ENCODE data around the gene ZDHHC24. TPM values are rescaled to one million over a fixed set of nuclear protein-coding genes. Genes with fewer than 3 reads are reported as not detected.
A peak's percentile ranks its signal among the peaks of the same experiment; 100 is the strongest.

Gene ZDHHC24
- polyA plus RNA-seq, 1 donor from 2014 or later, result 15.9 TPM

DNA sequence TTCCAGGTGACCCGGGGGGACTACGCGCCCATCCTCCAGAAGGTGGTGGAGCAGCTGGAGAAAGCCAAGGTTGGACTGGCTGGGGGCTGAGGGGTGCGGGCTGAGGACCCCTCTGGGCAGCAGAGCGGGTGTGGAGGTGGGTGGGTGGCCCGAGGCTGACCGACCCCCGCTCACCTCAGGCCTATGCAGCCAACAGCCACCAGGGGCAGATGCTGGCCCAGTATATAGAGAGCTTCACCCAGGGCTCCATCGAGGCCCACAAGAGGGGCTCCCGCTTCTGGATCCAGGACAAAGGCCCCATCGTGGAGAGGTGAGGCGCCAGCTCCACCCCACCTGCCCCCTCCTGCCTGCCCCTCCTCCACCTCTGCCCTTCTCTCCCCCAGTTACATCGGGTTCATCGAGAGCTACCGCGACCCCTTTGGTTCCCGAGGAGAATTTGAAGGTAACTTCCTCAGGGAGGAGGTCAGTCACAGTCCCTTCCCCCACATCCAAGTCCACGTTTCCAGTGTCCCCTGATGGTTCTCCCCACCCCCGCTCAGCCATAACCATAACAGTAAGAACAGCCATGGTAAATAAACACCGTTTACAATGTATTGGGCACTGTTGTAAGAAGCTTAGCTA, 54.4 kb downstream of the ZDHHC24 start:
- H3K9ac ChIP-seq (ENCODE audit: low read length), result no peak overlapping the region
- H2AFZ ChIP-seq (ENCODE audit: low read depth, low read length), result no peak overlapping the region
- no peak overlapping the region for H3K27ac ChIP-seq (ENCODE audit: low read length)
- TF ChIP-seq RAD21 (conservative IDR thresholded peaks at IDR 0.05) (no peak), MXI1 (conservative IDR thresholded peaks at IDR 0.05; ENCODE audit: poor library complexity, severe bottlenecking) (no peak), EZH2 (IDR thresholded peaks at IDR 0.05; ENCODE audit: borderline replicate concordance, insufficient read depth, low read length, poor library complexity, severe bottlenecking) (no peak), EP300 (conservative IDR thresholded peaks at IDR 0.05; ENCODE audit: poor library complexity, severe bottlenecking) (no peak)
- TF ChIP-seq, protein P1, sequence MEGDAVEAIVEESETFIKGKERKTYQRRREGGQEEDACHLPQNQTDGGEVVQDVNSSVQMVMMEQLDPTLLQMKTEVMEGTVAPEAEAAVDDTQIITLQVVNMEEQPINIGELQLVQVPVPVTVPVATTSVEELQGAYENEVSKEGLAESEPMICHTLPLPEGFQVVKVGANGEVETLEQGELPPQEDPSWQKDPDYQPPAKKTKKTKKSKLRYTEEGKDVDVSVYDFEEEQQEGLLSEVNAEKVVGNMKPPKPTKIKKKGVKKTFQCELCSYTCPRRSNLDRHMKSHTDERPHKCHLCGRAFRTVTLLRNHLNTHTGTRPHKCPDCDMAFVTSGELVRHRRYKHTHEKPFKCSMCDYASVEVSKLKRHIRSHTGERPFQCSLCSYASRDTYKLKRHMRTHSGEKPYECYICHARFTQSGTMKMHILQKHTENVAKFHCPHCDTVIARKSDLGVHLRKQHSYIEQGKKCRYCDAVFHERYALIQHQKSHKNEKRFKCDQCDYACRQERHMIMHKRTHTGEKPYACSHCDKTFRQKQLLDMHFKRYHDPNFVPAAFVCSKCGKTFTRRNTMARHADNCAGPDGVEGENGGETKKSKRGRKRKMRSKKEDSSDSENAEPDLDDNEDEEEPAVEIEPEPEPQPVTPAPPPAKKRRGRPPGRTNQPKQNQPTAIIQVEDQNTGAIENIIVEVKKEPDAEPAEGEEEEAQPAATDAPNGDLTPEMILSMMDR (IDR thresholded peaks at IDR 0.05; ENCODE audit: poor library complexity, severe bottlenecking), result peak; percentile 16
- H3K36me3 ChIP-seq (ENCODE audit: insufficient read depth, low read length), result no peaks in the 10 kb centered on the region
- no peaks in the 10 kb centered on the region for H3K9me3 ChIP-seq (ENCODE audit: low read length)
- H3K4me3 ChIP-seq (ENCODE audit: low read length), result no peak overlapping the region
- H3F3A ChIP-seq (ENCODE audit: insufficient read depth, low read length, poor library complexity, severe bottlenecking), result no peaks in the 10 kb centered on the region
- H3K79me2 ChIP-seq (replicated peaks; ENCODE audit: insufficient read depth, low read length), result no peaks in the 10 kb centered on the region
- H3K9me2 ChIP-seq (ENCODE audit: insufficient read depth, low read length), result no peaks in the 10 kb centered on the region
- H3K4me2 ChIP-seq (ENCODE audit: low read length), result no peak overlapping the region
- H4K20me1 ChIP-seq (ENCODE audit: insufficient read depth), result no peaks in the 10 kb centered on the region
- H3K27me3 ChIP-seq (ENCODE audit: insufficient read depth, low read depth, low read length), result no peaks in the 10 kb centered on the region

DNA sequence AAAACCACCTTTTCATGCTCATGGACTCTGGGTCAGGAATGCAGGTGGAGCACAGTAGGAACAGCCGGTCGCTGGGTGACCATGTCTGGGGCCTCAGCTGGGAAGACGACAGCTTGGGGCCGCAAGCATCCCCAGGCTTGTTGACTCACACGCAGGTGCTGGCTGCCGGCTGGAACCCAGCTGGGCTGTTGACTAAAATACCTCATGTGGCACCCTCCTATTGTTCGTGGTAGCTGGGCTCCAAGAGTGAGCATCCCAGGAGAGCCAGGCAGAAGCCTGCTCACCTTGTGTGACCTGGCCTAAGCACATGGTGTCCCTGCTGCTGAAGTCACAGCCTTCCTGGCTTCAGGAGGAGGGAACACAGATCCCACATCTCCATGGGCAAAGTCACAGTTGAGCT, 56.2 kb downstream of the ZDHHC24 start:
- H2AFZ ChIP-seq (ENCODE audit: low read depth, low read length), result no peak overlapping the region
- H3K9ac ChIP-seq (ENCODE audit: low read length), result no peak overlapping the region
- no peaks in the 10 kb centered on the region for H3K27me3 ChIP-seq (ENCODE audit: insufficient read depth, low read depth, low read length)
- no peaks in the 10 kb centered on the region for H3K9me3 ChIP-seq (ENCODE audit: low read length)
- H3K4me3 ChIP-seq (ENCODE audit: low read length), result no peak overlapping the region
- H3F3A ChIP-seq (ENCODE audit: insufficient read depth, low read length, poor library complexity, severe bottlenecking), result no peaks in the 10 kb centered on the region
- H4K20me1 ChIP-seq (ENCODE audit: insufficient read depth), result no peaks in the 10 kb centered on the region
- H3K79me2 ChIP-seq (replicated peaks; ENCODE audit: insufficient read depth, low read length), result no peaks in the 10 kb centered on the region
- H3K4me2 ChIP-seq (ENCODE audit: low read length), result no peak overlapping the region
- no peaks in the 10 kb centered on the region for H3K9me2 ChIP-seq (ENCODE audit: insufficient read depth, low read length)
- no peak overlapping the region for H3K27ac ChIP-seq (ENCODE audit: low read length)
- TF ChIP-seq, protein P2, sequence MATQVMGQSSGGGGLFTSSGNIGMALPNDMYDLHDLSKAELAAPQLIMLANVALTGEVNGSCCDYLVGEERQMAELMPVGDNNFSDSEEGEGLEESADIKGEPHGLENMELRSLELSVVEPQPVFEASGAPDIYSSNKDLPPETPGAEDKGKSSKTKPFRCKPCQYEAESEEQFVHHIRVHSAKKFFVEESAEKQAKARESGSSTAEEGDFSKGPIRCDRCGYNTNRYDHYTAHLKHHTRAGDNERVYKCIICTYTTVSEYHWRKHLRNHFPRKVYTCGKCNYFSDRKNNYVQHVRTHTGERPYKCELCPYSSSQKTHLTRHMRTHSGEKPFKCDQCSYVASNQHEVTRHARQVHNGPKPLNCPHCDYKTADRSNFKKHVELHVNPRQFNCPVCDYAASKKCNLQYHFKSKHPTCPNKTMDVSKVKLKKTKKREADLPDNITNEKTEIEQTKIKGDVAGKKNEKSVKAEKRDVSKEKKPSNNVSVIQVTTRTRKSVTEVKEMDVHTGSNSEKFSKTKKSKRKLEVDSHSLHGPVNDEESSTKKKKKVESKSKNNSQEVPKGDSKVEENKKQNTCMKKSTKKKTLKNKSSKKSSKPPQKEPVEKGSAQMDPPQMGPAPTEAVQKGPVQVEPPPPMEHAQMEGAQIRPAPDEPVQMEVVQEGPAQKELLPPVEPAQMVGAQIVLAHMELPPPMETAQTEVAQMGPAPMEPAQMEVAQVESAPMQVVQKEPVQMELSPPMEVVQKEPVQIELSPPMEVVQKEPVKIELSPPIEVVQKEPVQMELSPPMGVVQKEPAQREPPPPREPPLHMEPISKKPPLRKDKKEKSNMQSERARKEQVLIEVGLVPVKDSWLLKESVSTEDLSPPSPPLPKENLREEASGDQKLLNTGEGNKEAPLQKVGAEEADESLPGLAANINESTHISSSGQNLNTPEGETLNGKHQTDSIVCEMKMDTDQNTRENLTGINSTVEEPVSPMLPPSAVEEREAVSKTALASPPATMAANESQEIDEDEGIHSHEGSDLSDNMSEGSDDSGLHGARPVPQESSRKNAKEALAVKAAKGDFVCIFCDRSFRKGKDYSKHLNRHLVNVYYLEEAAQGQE (IDR thresholded peaks at IDR 0.05; ENCODE audit: borderline replicate concordance), result no peak
- H3K36me3 ChIP-seq (ENCODE audit: insufficient read depth, low read length), result no peaks in the 10 kb centered on the region

DNA sequence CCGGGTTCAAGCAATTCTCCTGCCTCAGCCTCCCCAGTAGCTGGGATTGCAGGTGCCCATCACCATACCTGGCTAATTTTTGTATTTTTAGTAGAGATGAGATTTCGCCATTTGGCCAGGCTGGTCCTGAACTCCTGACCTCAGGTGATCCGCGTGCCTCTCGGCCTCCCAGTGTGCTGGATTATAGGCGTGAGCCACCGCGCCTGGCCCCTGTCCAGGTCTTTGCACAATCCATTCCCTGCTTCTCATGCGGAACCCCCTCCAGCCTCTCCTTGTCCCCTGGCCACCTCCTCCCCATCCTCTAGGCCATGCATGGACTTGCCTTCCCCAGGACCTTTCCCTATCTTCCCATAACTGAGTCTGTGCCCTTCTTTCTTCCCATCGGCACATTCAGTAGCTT, 56.9 kb downstream of the ZDHHC24 start:
- TF ChIP-seq, protein P2 (IDR thresholded peaks at IDR 0.05; ENCODE audit: borderline replicate concordance), result no peak
- no peak for TF ChIP-seq MXI1 (conservative IDR thresholded peaks at IDR 0.05; ENCODE audit: poor library complexity, severe bottlenecking)
- TF ChIP-seq EP300 (conservative IDR thresholded peaks at IDR 0.05; ENCODE audit: poor library complexity, severe bottlenecking), result no peak
- no peak for TF ChIP-seq RAD21 (conservative IDR thresholded peaks at IDR 0.05)
- no peak for TF ChIP-seq EZH2 (IDR thresholded peaks at IDR 0.05; ENCODE audit: borderline replicate concordance, insufficient read depth, low read length, poor library complexity, severe bottlenecking)
- no peak for TF ChIP-seq SMC3 (conservative IDR thresholded peaks at IDR 0.05; ENCODE audit: poor library complexity)
- TF ChIP-seq POLR2AphosphoS5 (IDR thresholded peaks at IDR 0.05), result no peak
- TF ChIP-seq, protein P1 (IDR thresholded peaks at IDR 0.05; ENCODE audit: poor library complexity, severe bottlenecking), result no peak
- TF ChIP-seq TAF1 (IDR thresholded peaks at IDR 0.05; ENCODE audit: low read depth), result no peak
- no peaks in the 10 kb centered on the region for H3K36me3 ChIP-seq (ENCODE audit: insufficient read depth, low read length)
- H2AFZ ChIP-seq (ENCODE audit: low read depth, low read length), result no peak overlapping the region
- no peaks in the 10 kb centered on the region for H3K9me2 ChIP-seq (ENCODE audit: insufficient read depth, low read length)
- H4K20me1 ChIP-seq (ENCODE audit: insufficient read depth), result no peaks in the 10 kb centered on the region
- no peak overlapping the region for H3K4me2 ChIP-seq (ENCODE audit: low read length)
- no peaks in the 10 kb centered on the region for H3K79me2 ChIP-seq (replicated peaks; ENCODE audit: insufficient read depth, low read length)
- H3K9ac ChIP-seq (ENCODE audit: low read length), result no peak overlapping the region
- H3K27me3 ChIP-seq (ENCODE audit: insufficient read depth, low read depth, low read length), result no peaks in the 10 kb centered on the region
- no peak overlapping the region for H3K4me3 ChIP-seq (ENCODE audit: low read length)
- no peak overlapping the region for H3K27ac ChIP-seq (ENCODE audit: low read length)
- no peaks in the 10 kb centered on the region for H3K9me3 ChIP-seq (ENCODE audit: low read length)
- no peaks in the 10 kb centered on the region for H3F3A ChIP-seq (ENCODE audit: insufficient read depth, low read length, poor library complexity, severe bottlenecking)
